Renal pelvis (tissue), 4 donors: Measurements from ENCODE around the gene POU1F1. TPM values are rescaled to one million over a fixed set of nuclear protein-coding genes. Genes with fewer than 3 reads are reported as not detected.
A peak's percentile ranks its signal among the peaks of the same experiment; 100 is the strongest.
"Not testable (repeated sequence)": the region's sequence is repeated elsewhere in the genome, so short reads cannot be mapped to it uniquely, and the experiment has no call there.

Experiments used
- DNase-seq: peaks from one replicate; pipeline ENCODE4 v3.0.0-alpha.2; 2013
- polyA plus RNA-seq, 3 donors: library from polyadenylated mRNA; unstranded; fragments of 120-200 nt; gene quantifications; one replicate each; pipeline ENCODE4 v1.2.1, GENCODE V29; 2013; ENCODE audit not compliant: insufficient read length in 3 of 3

The POU1F1 gene
- polyA plus RNA-seq, 3 donors: not detected

DNA sequence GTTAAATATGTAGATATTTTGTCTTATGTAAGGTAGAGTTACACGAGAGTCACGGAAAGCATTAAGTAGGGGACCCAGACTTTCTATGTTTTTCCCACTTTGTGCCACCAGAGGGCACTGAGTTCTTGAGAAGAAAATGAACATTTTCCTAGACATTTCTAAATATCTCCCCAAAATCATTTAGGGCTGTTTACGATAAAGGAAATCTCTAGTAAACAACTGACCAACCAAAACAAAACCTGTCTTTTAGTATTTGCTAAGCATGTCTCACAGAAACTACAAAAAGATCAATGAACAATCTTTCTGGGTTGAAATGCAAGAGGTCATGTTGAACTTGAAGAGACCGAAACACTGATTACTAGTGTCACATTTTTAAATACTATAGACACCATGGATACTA is 16.1 kb downstream of the POU1F1 start:
- peak; percentile 40 for DNase-seq

DNA sequence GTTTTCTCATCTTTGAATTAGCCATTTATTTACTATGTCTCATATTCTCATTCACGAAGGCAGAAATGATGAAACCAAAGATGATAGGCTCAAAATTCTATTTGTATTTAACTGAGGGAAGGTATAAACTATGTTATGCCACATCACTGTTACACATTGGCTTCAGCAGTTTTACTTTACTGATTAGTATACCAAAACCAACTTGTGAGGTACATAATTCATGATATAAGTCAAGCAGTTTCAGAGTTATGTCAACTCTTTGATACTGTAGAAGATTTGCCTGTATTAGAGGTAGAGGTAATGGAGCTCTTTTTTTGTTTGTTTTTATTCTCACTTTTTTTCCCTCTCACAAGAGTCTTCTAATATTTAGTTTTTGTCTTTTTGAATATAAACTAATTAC is 26.4 kb downstream of the POU1F1 start:
- no peak for DNase-seq

- no peak for DNase-seq
Observed at GRCh38 chr3:87248831-87249230, 27.6 kb downstream of the POU1F1 start.

DNA sequence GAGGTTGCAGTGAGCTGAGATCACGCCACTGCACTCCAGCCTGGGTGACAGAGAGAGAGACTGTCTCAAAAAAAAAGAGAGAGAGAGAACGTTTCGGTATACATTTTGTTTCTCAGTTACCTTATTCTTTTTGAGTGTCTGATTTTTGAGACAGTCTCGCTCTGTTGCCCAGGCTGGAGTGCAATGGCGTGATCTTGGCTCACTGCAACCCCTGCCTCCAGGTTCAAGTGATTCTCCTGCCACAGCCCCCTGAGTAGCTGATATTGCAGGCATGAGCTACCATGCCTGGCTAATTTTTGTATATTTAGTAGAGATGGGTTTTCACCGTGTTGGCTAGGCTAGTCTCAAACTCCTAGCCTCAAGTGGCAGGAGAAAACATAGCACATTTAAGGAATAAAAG is 28.2 kb downstream of the POU1F1 start:
- DNase-seq: not testable (repeated sequence)

- no peak for DNase-seq
Observed at GRCh38 chr3:87247430-87247773, 29.0 kb downstream of the POU1F1 start.

DNA sequence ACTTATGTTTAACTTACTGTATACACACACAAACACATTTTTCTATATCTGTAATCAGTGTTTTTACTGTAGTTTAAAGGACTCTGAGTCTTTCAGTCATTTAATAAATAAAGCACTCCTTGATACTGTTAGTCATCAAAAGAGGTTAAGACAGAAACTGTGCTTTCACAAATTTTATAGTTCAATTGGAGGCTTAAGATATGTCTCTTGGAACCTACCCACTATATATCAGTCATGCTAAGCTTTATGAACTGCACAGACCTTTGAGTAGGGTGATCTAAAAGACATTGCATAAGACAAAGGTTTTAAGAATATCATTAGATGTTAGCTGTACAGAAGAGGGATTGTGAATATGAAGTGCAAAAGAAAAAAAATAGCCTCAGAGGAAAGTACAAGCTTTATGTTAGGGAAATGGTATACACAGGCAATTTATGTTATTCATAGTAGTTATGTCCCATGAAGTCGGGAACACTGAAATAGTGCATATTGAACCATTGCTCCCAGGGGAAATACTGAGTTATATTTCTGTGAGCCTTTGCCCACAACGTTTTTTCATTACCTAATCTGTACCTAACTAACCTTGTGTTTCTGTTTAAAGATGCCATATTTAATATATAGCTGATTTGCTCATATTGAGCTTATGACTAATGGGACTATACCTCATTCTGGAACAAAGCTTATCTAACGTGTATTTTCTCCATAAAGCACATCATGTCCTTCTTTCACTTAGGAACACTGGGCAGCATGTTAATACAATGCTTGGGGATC is 29.5 kb downstream of the POU1F1 start:
- no peak for DNase-seq

DNA sequence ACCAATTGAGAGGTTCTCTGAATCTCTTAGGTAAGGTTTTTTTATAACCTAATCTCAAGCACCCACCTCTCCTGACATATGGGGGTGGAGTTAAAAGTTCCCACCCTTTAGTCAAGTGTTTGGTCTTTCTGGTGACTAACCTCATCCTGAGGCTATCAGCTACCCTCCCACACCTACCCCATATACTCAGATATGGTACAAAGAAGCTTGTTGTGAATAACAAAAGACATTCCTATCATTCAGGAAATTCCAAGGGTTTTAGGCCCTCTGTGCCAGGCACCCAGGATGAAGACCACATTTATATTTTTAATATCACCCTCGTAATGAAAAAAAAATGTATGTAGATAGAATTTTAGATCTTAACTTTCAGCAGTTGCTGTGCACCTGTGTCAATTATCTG is 40.3 kb downstream of the POU1F1 start:
- no peak for DNase-seq

DNA sequence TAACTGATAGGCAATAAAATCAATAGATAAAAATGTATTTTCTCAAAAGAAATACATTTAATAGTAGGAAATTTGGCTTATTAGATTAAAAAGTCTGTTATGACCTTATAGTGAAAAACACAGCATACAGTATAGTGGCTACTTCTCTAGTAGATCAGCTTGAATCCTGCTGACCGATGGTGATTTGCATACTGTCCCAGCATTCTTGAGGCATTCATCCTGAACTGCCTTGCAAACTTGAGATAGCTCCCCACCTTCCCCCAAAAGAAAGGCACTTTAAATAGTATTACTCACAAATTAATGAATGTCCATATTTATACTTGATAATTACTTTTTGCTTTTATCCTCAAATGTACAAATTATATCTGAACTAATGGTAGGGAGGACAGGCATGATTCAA is 42.6 kb downstream of the POU1F1 start:
- DNase-seq: no peak

GRCh38 chr3:87229113-87229512 is 47.3 kb downstream of the POU1F1 start:
- DNase-seq: no peak

DNA sequence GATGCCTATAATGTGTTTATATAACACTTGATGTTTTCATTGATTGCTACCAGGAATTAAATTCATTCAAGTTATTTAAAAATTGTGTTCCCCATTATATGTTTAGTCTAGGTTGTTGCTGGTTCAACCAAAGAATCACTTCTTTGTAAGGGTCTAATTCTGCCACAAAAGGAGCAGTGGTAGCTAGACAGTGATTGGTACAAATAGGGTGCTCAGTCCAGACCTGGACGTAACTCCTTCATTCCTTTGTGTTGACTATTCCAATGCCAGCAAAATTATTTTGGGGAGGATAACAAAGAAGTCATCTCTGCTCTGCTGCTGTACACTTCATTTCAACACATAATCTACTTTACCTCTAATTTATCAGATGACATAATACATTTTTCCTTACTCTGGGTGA is 48.1 kb downstream of the POU1F1 start:
- no peak for DNase-seq

GRCh38 chr3:87227835-87228144 is 48.6 kb downstream of the POU1F1 start:
- DNase-seq: no peak

GRCh38 chr3:87227104-87227834 is 49.1 kb downstream of the POU1F1 start, which contains the start of gene CHMP2B:
Gene CHMP2B (plus strand): TSS chr3:87227309. CDS start chr3:87227523, 214 bp downstream.
- peak; percentile 94 for DNase-seq

GRCh38 chr3:87225659-87226058 is 50.7 kb downstream of the POU1F1 start:
- peak; percentile 29 for DNase-seq

DNA sequence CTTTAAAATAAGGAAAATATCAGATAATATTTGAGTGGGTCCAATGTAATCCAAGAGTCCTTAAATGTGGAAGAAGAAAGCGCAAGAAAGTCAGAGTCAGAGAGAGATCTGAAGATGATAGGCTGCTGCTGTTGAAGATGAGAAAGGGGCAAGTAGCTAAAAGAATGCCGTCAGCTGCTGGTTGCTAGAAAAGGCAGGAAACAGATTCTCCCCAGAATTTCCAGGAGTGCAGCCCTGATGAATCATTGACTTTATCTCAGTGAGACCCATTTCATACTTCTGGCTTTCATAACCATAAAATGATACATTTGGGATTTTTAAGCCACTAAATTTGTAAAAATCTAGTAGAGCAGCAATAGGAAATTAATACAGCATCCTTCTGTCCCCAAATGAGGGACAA is 56.8 kb downstream of the POU1F1 start:
- no peak for DNase-seq

DNA sequence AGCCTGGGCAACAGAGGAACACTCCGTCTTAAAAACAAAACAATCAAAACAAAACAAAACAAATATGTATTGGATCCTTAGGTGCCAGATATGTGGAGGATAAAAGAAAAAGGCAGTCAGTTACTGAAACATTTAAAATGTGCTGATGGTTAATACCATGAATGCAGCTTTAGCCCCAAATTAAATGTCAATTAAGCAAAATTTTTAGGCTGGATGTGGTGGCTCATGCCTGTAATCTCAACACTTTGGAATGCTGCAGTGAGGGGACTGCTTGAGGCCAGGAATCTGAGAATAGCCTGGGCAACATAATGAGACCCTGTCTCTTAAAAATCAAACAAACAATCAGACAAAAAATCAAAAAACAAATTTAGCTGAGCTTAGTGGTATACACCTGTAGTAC is 57.8 kb downstream of the POU1F1 start:
- DNase-seq: no peak

Other genes starting within 250 kb of the POU1F1 start
- gene CHMP2B, start 49.3 kb downstream of the POU1F1 start, polyA plus RNA-seq: 10 to 100 TPM; 51.9 to 56.0 (median 52.8) TPM